Middle frontal gyrus (tissue), 1 donor: Measurements from ENCODE around the gene COL4A2.

ENCODE experiments used
- DNase-seq: peaks from one replicate; pipeline ENCODE4 v3.0.0-alpha.2; 2015; ENCODE audit warnings: low spot score; ENCODE audit errors: extremely low spot score

The COL4A2 gene

GRCh38 chr13:110272227-110272626, 34.9 kb upstream of the COL4A2 start:
- no peak for DNase-seq

- no peak for DNase-seq
Observed at GRCh38 chr13:110272651-110273050, 34.4 kb upstream of the COL4A2 start.

GRCh38 chr13:110273254-110273653, 33.8 kb upstream of the COL4A2 start:
- DNase-seq: no peak

- DNase-seq: no peak
Observed at GRCh38 chr13:110274687-110275086, 32.4 kb upstream of the COL4A2 start.

GRCh38 chr13:110275931-110276552, 31.0 kb upstream of the COL4A2 start:
- no peak for DNase-seq

GRCh38 chr13:110276553-110276950, 30.5 kb upstream of the COL4A2 start:
- no peak for DNase-seq

GRCh38 chr13:110277357-110277975, 29.6 kb upstream of the COL4A2 start:
- no peak for DNase-seq

GRCh38 chr13:110278859-110279258, 28.2 kb upstream of the COL4A2 start:
- DNase-seq: no peak

- DNase-seq: no peak
Observed at GRCh38 chr13:110279684-110280083, 27.4 kb upstream of the COL4A2 start.

GRCh38 chr13:110280231-110280813, 26.8 kb upstream of the COL4A2 start:
- no peak for DNase-seq

- DNase-seq: no peak
Observed at GRCh38 chr13:110280985-110281688, 25.9 kb upstream of the COL4A2 start.

GRCh38 chr13:110281736-110282135, 25.3 kb upstream of the COL4A2 start:
- no peak for DNase-seq

- no peak for DNase-seq
Observed at GRCh38 chr13:110282316-110282841, 24.7 kb upstream of the COL4A2 start.

GRCh38 chr13:110283736-110284517, 23.2 kb upstream of the COL4A2 start:
- no peak for DNase-seq

- DNase-seq: no peak
Observed at GRCh38 chr13:110284779-110285484, 22.2 kb upstream of the COL4A2 start.

GRCh38 chr13:110285991-110286832, 20.9 kb upstream of the COL4A2 start:
- no peak for DNase-seq

GRCh38 chr13:110286833-110287819, 20.0 kb upstream of the COL4A2 start:
- DNase-seq: no peak

- no peak for DNase-seq
Observed at GRCh38 chr13:110289174-110289573, 17.9 kb upstream of the COL4A2 start.

- no peak for DNase-seq
Observed at GRCh38 chr13:110289661-110290060, 17.4 kb upstream of the COL4A2 start.
